Omental fat pad (tissue), 4 donors: ENCODE data around the gene TRPM3. TPM values are rescaled to one million over a fixed set of nuclear protein-coding genes. Genes with fewer than 3 reads are reported as not detected.

Experiments
- ATAC-seq: fragments of 150-250 bp; one replicate; pipeline ENCODE4 v1.9.1; 2016; ENCODE audit warnings: mild to moderate bottlenecking, moderate library complexity; ENCODE audit not compliant: low FRiP score
- DNase-seq: peaks from one replicate; pipeline ENCODE4 v3.0.0-alpha.2; 2019; ENCODE audit warnings: low spot score
- total RNA-seq, 4 donors: library from RNA; depleted of rRNA; stranded (reverse); fragments of >200 nt; gene quantifications; one replicate each; pipeline ENCODE4 v1.1.0, GENCODE V29; 2016
- TF ChIP-seq, protein P1 (sequence below), 3 donors: fragments of 450-650 bp; IDR thresholded peaks; one replicate each; pipeline ENCODE4 v1.5.1; 2016 to 2017; ENCODE audit warnings: antibody characterized with exemption in 3 of 3, mild to moderate bottlenecking in 3 of 3, moderate library complexity in 2 of 3

TRPM3 gene
- total RNA-seq, 4 donors from 2014 or later, result 0.60 to 9.3 (median 1.5) TPM

GRCh38 chr9:71122022-71122275 lies 528 bp upstream of the TRPM3 start:
- DNase-seq (no peak), ATAC-seq (no peak)
- TF ChIP-seq, protein P1, sequence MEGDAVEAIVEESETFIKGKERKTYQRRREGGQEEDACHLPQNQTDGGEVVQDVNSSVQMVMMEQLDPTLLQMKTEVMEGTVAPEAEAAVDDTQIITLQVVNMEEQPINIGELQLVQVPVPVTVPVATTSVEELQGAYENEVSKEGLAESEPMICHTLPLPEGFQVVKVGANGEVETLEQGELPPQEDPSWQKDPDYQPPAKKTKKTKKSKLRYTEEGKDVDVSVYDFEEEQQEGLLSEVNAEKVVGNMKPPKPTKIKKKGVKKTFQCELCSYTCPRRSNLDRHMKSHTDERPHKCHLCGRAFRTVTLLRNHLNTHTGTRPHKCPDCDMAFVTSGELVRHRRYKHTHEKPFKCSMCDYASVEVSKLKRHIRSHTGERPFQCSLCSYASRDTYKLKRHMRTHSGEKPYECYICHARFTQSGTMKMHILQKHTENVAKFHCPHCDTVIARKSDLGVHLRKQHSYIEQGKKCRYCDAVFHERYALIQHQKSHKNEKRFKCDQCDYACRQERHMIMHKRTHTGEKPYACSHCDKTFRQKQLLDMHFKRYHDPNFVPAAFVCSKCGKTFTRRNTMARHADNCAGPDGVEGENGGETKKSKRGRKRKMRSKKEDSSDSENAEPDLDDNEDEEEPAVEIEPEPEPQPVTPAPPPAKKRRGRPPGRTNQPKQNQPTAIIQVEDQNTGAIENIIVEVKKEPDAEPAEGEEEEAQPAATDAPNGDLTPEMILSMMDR (IDR thresholded peaks at IDR 0.05), result no peak

- TF ChIP-seq, protein P1 (IDR thresholded peaks at IDR 0.05), result no peak
- DNase-seq (no peak), ATAC-seq (no peak)
Observed at GRCh38 chr9:71120501-71121247, 747 bp downstream of the TRPM3 start.

DNA sequence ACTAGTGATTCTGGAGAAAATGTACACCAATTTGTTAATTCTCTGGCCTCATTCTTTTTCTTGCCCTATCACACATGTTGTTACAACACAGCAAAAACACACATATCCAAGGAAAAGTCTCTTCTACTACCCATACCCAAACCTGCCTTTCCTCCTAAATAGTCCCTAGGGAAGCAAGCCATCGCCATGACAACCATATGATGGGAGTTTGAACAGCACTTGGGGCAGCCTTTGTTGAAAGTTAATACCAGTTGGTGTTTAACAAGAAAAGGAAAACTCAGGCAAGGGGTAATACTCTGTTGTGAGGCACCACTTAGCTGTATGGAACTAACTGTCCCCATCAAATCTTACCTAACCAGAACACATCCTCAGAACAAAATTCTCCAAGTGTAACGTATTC lies 1.7 kb downstream of the TRPM3 start:
- TF ChIP-seq, protein P1 (IDR thresholded peaks at IDR 0.05), result no peak
- DNase-seq, result no peak
- no peak for ATAC-seq

GRCh38 chr9:71118324-71118723 lies 3.1 kb downstream of the TRPM3 start:
- ATAC-seq, result no peak
- no peak for DNase-seq
- TF ChIP-seq, protein P1 (IDR thresholded peaks at IDR 0.05), result no peak

GRCh38 chr9:71115448-71115975 lies 5.9 kb downstream of the TRPM3 start:
- DNase-seq (no peak), ATAC-seq (no peak)
- TF ChIP-seq, protein P1 (IDR thresholded peaks at IDR 0.05), result no peak

DNA sequence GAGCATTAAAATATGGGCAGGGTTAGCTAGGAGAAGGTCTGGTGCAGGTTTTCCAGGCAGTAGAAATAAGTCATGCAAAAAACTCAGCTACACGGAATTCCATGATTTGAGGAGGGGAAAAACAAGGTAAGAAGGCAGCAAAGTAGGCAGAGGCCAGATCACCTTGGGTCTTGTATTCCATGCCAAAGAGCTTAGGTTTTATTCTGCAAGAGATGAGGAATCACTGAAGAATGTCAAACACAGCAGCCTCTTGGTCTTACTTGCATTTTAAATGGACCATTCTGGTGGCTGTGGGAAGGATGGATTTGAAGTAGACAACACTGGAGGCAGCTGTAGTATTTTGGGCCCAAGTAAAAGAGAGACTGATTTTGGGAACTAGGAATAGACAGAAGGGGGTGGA lies 8.6 kb downstream of the TRPM3 start:
- DNase-seq (no peak), ATAC-seq (no peak)
- TF ChIP-seq, protein P1 (IDR thresholded peaks at IDR 0.05), result no peak

DNA sequence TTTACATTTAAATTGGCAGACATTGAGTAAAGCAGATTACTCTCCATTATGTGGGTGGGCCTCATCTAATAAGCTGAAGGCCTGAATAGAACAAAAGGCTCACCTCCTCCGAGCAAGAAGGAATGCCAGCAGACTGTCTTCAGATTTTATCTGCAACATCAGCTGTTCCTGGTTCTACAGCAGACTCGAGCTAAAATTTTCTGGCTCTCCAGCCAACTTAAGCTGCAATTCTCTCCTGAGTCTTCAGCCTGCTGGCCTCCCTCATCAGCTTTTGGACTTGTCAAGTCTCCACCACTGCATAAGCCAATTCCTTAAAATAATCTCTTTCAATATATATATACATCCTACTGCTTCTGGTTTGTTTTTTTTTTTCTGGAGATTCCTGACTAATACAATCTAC lies 12.5 kb downstream of the TRPM3 start:
- ATAC-seq, result no peak
- no peak for DNase-seq
- TF ChIP-seq, protein P1 (IDR thresholded peaks at IDR 0.05), result no peak
